Effector memory CD8-positive, alpha-beta T cell (primary cell): Measurements from ENCODE around the gene FGB.

ENCODE experiments used
- ATAC-seq: fragments of 150-1000 bp; cut with Tn5 transposase; replicated peaks from 2 replicates; pipeline ENCODE4 v1.10.0; 2021; ENCODE audit warnings: mild to moderate bottlenecking, moderate library complexity
- DNase-seq, 3 experiments: peaks; one replicate each; pipeline ENCODE4 v3.0.0; 2021
- H3K27ac Mint-ChIP-seq, 2 donors: one replicate each; pipeline ENCODE4 v1.8.0; 2022; ENCODE audit warnings: mild to moderate bottlenecking in 2 of 2, mixed read lengths in 2 of 2, moderate library complexity in 2 of 2
- H3K27me3 Mint-ChIP-seq, 2 donors: one replicate each; pipeline ENCODE4 v1.8.0; 2022; ENCODE audit warnings: mixed read lengths in 2 of 2
- H3K36me3 Mint-ChIP-seq: one replicate; pipeline ENCODE4 v1.8.0; 2022; ENCODE audit warnings: mild to moderate bottlenecking, moderate library complexity, mixed read lengths; ENCODE audit not compliant: insufficient read depth
- H3K4me1 Mint-ChIP-seq, 2 donors: one replicate each; pipeline ENCODE4 v1.8.0; 2022; ENCODE audit warnings: low read depth in 2 of 2, mixed read lengths in 2 of 2
- H3K4me3 Mint-ChIP-seq, 2 donors: one replicate each; pipeline ENCODE4 v1.8.0; 2022; ENCODE audit warnings: mild to moderate bottlenecking in 2 of 2, mixed read lengths in 2 of 2, moderate library complexity in 2 of 2
- H3K9me3 Mint-ChIP-seq, 2 donors: one replicate each; pipeline ENCODE4 v1.8.0; 2022; ENCODE audit warnings: mixed read lengths in 2 of 2

The FGB gene

GRCh38 chr4:154574311-154574710 is 11.5 kb downstream of the FGB start:
- DNase-seq (no peak), ATAC-seq (no peak)
- H3K9me3 Mint-ChIP-seq, result no peaks in the 10 kb centered on the region
- no peak overlapping the region for H3K4me3 Mint-ChIP-seq
- H3K36me3 Mint-ChIP-seq, result no peaks in the 10 kb centered on the region
- peaks cover 22 to 36% of the 10 kb centered on the region in 2 donors for H3K27me3 Mint-ChIP-seq
- H3K4me1 Mint-ChIP-seq, result peaks cover 0 to 1% of the 10 kb centered on the region in 2 donors
- no peak overlapping the region for H3K27ac Mint-ChIP-seq

GRCh38 chr4:154577324-154577723 is 14.5 kb downstream of the FGB start:
- no peak for DNase-seq
- H3K27ac Mint-ChIP-seq, result no peak overlapping the region
- H3K27me3 Mint-ChIP-seq, result peaks cover 27 to 29% of the 10 kb centered on the region in 2 donors
- no peak overlapping the region for H3K4me3 Mint-ChIP-seq
- H3K4me1 Mint-ChIP-seq, result no peaks in the 10 kb centered on the region
- no peaks in the 10 kb centered on the region for H3K36me3 Mint-ChIP-seq
- no peak for ATAC-seq
- H3K9me3 Mint-ChIP-seq, result no peaks in the 10 kb centered on the region

- Mint-ChIP-seq H3K4me3 (no peak overlapping the region), H3K27me3 (peaks cover 27 to 29% of the 10 kb centered on the region in 2 donors), H3K9me3 (no peaks in the 10 kb centered on the region), H3K36me3 (no peaks in the 10 kb centered on the region), H3K27ac (no peak overlapping the region), H3K4me1 (no peaks in the 10 kb centered on the region)
- no peak for DNase-seq
- no peak for ATAC-seq
Observed at GRCh38 chr4:154578919-154579318, 16.1 kb downstream of the FGB start.

- ATAC-seq, result no peak
- Mint-ChIP-seq H3K9me3 (no peaks in the 10 kb centered on the region), H3K27me3 (peaks cover 23 to 24% of the 10 kb centered on the region in 2 donors), H3K4me1 (no peaks in the 10 kb centered on the region), H3K36me3 (no peaks in the 10 kb centered on the region), H3K4me3 (no peak overlapping the region), H3K27ac (no peak overlapping the region)
- DNase-seq, result no peak
Observed at GRCh38 chr4:154579927-154580326, 17.1 kb downstream of the FGB start.

GRCh38 chr4:154582723-154583122 is 19.9 kb downstream of the FGB start:
- no peak overlapping the region for H3K4me3 Mint-ChIP-seq
- ATAC-seq (no peak), DNase-seq (no peak)
- H3K27me3 Mint-ChIP-seq, result peaks cover 18 to 21% of the 10 kb centered on the region in 2 donors
- no peaks in the 10 kb centered on the region for H3K4me1 Mint-ChIP-seq
- no peaks in the 10 kb centered on the region for H3K36me3 Mint-ChIP-seq
- no peaks in the 10 kb centered on the region for H3K9me3 Mint-ChIP-seq
- H3K27ac Mint-ChIP-seq, result no peak overlapping the region

GRCh38 chr4:154583230-154583629 is 20.4 kb downstream of the FGB start:
- no peak for DNase-seq
- Mint-ChIP-seq H3K4me3 (no peak overlapping the region), H3K27ac (no peak overlapping the region), H3K27me3 (peaks cover 15 to 21% of the 10 kb centered on the region in 2 donors), H3K9me3 (no peaks in the 10 kb centered on the region), H3K4me1 (no peaks in the 10 kb centered on the region), H3K36me3 (no peaks in the 10 kb centered on the region)
- ATAC-seq, result no peak

GRCh38 chr4:154583677-154584076 is 20.9 kb downstream of the FGB start:
- ATAC-seq (no peak), DNase-seq (no peak)
- no peaks in the 10 kb centered on the region for H3K36me3 Mint-ChIP-seq
- H3K9me3 Mint-ChIP-seq, result no peaks in the 10 kb centered on the region
- H3K4me1 Mint-ChIP-seq, result no peaks in the 10 kb centered on the region
- H3K27ac Mint-ChIP-seq, result no peak overlapping the region
- H3K4me3 Mint-ChIP-seq, result no peak overlapping the region
- peaks cover 15 to 21% of the 10 kb centered on the region in 2 donors for H3K27me3 Mint-ChIP-seq

- peaks cover 18 to 22% of the 10 kb centered on the region in 2 donors for H3K27me3 Mint-ChIP-seq
- ATAC-seq (no peak), DNase-seq (no peak)
- H3K36me3 Mint-ChIP-seq, result no peaks in the 10 kb centered on the region
- H3K4me1 Mint-ChIP-seq, result no peaks in the 10 kb centered on the region
- no peak overlapping the region for H3K27ac Mint-ChIP-seq
- no peak overlapping the region for H3K4me3 Mint-ChIP-seq
- no peaks in the 10 kb centered on the region for H3K9me3 Mint-ChIP-seq
Observed at GRCh38 chr4:154584259-154584658, 21.4 kb downstream of the FGB start.

GRCh38 chr4:154585369-154586018 is 22.7 kb downstream of the FGB start:
- DNase-seq (no peak), ATAC-seq (no peak)
- no peaks in the 10 kb centered on the region for H3K4me1 Mint-ChIP-seq
- H3K36me3 Mint-ChIP-seq, result no peaks in the 10 kb centered on the region
- H3K27ac Mint-ChIP-seq, result no peak overlapping the region
- H3K27me3 Mint-ChIP-seq, result peaks cover 31 to 33% of the 10 kb centered on the region in 2 donors
- no peaks in the 10 kb centered on the region for H3K9me3 Mint-ChIP-seq
- H3K4me3 Mint-ChIP-seq, result no peak overlapping the region

GRCh38 chr4:154586296-154587033 is 23.7 kb downstream of the FGB start:
- H3K4me1 Mint-ChIP-seq, result no peaks in the 10 kb centered on the region
- peaks cover 32 to 41% of the 10 kb centered on the region in 2 donors for H3K27me3 Mint-ChIP-seq
- H3K36me3 Mint-ChIP-seq, result no peaks in the 10 kb centered on the region
- no peaks in the 10 kb centered on the region for H3K9me3 Mint-ChIP-seq
- ATAC-seq, result no peak
- DNase-seq, result no peak
- H3K4me3 Mint-ChIP-seq, result no peak overlapping the region
- H3K27ac Mint-ChIP-seq, result no peak overlapping the region

GRCh38 chr4:154588198-154588597 is 25.4 kb downstream of the FGB start:
- Mint-ChIP-seq H3K27me3 (peaks cover 41 to 43% of the 10 kb centered on the region in 2 donors), H3K4me3 (no peak overlapping the region), H3K36me3 (no peaks in the 10 kb centered on the region), H3K9me3 (no peaks in the 10 kb centered on the region), H3K27ac (no peak overlapping the region), H3K4me1 (no peaks in the 10 kb centered on the region)
- no peak for DNase-seq
- ATAC-seq, result no peak

GRCh38 chr4:154589296-154590197 is 26.7 kb downstream of the FGB start:
- no peak for DNase-seq
- Mint-ChIP-seq H3K27me3 (peaks cover 49 to 52% of the 10 kb centered on the region in 2 donors), H3K36me3 (no peaks in the 10 kb centered on the region), H3K27ac (no peak overlapping the region), H3K4me1 (no peaks in the 10 kb centered on the region), H3K4me3 (no peak overlapping the region), H3K9me3 (no peaks in the 10 kb centered on the region)
- no peak for ATAC-seq

- Mint-ChIP-seq H3K27ac (no peak within 1 kb of the TSS), H3K9me3 (no peaks in the 10 kb centered on the region), H3K4me1 (no peaks in the 10 kb centered on the region), H3K36me3 (no peaks in the 10 kb centered on the region), H3K27me3 (peaks cover 49 to 52% of the 10 kb centered on the region in 2 donors), H3K4me3 (no peak within 1 kb of the TSS)
- no peak for DNase-seq
- no peak for ATAC-seq
Observed at GRCh38 chr4:154590329-154591006, 27.7 kb downstream of the FGB start, which contains the start of gene FGA. TSS of gene FGA (minus strand) at chr4:154590742. CDS start at chr4:154590687, 55 bp downstream.
